OCI-LY1 (cell line): ENCODE data around the gene IL20.

Source experiments
- CTCF ChIP-seq: fragments of 200-600 bp; sonication (generic), shearing (Covaris generic); IDR thresholded peaks from 2 replicates; pipeline ENCODE4 v1.5.1; 2017; ENCODE audit warnings: mild to moderate bottlenecking, antibody characterized with exemption, low read length, moderate library complexity, mixed read lengths
- EZH2 ChIP-seq: fragments of 200-600 bp; sonication (generic), shearing (Covaris generic); IDR thresholded peaks from 2 replicates; pipeline ENCODE4 v1.8.0; 2017; ENCODE audit warnings: borderline replicate concordance, mixed run types, mild to moderate bottlenecking, antibody characterized with exemption, low read length, moderate library complexity, mixed read lengths

- TF ChIP-seq CTCF (no peak), EZH2 (no peak)
Measured at GRCh38 chr1:206855859-206856258, 9.6 kb upstream of the IL20 start.
